ENCODE measurements around the gene LGR5.
"Not testable (repeated sequence)": the region's sequence is repeated elsewhere in the genome, so short reads cannot be mapped to it uniquely, and the experiment has no call there.

Gene LGR5

GRCh38 chr12:71548893-71549292 lies 109.3 kb downstream of the LGR5 start:
- peak in 1 of 2 experiments; percentile 13 for DNase-seq (ENCODE audit: low read depth in 1 of 2, low spot score in 1 of 2)
- TF ChIP-seq JUND (IDR thresholded peaks at IDR 0.05; ENCODE audit: low read depth): no peak
- in situ Hi-C loops (cut with HindIII; ENCODE audit: low pct_unique_long_range_greater_than_20kb, low sequenced_read_pairs): no loop called here

GRCh38 chr12:71551529-71551928 lies 111.9 kb downstream of the LGR5 start:
- peak; percentile 24 to 51 for DNase-seq (ENCODE audit: low read depth in 1 of 2, low spot score in 1 of 2)
- no peak for TF ChIP-seq JUND (IDR thresholded peaks at IDR 0.05; ENCODE audit: low read depth)
- in situ Hi-C loops (cut with HindIII; ENCODE audit: low pct_unique_long_range_greater_than_20kb, low sequenced_read_pairs): no loop called here

- in situ Hi-C loops (cut with HindIII; ENCODE audit: low pct_unique_long_range_greater_than_20kb, low sequenced_read_pairs): no loop called here
- DNase-seq (ENCODE audit: low read depth in 1 of 2, low spot score in 1 of 2): no peak
- no peak for TF ChIP-seq JUND (IDR thresholded peaks at IDR 0.05; ENCODE audit: low read depth)
Observed at GRCh38 chr12:71552728-71553501, 113.3 kb downstream of the LGR5 start.

GRCh38 chr12:71555191-71555590 lies 115.6 kb downstream of the LGR5 start:
- TF ChIP-seq JUND (IDR thresholded peaks at IDR 0.05; ENCODE audit: low read depth): no peak
- in situ Hi-C loops (cut with HindIII; ENCODE audit: low pct_unique_long_range_greater_than_20kb, low sequenced_read_pairs): no loop called here
- DNase-seq (ENCODE audit: low read depth in 1 of 2, low spot score in 1 of 2): no peak

- DNase-seq (ENCODE audit: low read depth in 1 of 2, low spot score in 1 of 2); in situ Hi-C loops (cut with HindIII; ENCODE audit: low pct_unique_long_range_greater_than_20kb, low sequenced_read_pairs): not testable (repeated sequence)
Observed at GRCh38 chr12:71555789-71556188, 116.2 kb downstream of the LGR5 start.

- no peak for TF ChIP-seq JUND (IDR thresholded peaks at IDR 0.05; ENCODE audit: low read depth)
- no peak for DNase-seq (ENCODE audit: low read depth in 1 of 2, low spot score in 1 of 2)
- in situ Hi-C loops (cut with HindIII; ENCODE audit: low pct_unique_long_range_greater_than_20kb, low sequenced_read_pairs): no loop called here
Observed at GRCh38 chr12:71556448-71556847, 116.8 kb downstream of the LGR5 start.

GRCh38 chr12:71556875-71557274 lies 117.3 kb downstream of the LGR5 start:
- TF ChIP-seq JUND (IDR thresholded peaks at IDR 0.05; ENCODE audit: low read depth): no peak
- in situ Hi-C loops (cut with HindIII; ENCODE audit: low pct_unique_long_range_greater_than_20kb, low sequenced_read_pairs): no loop called here
- DNase-seq (ENCODE audit: low read depth in 1 of 2, low spot score in 1 of 2): no peak

GRCh38 chr12:71558445-71558844 lies 118.8 kb downstream of the LGR5 start:
- in situ Hi-C loops (cut with HindIII; ENCODE audit: low pct_unique_long_range_greater_than_20kb, low sequenced_read_pairs): no loop called here
- no peak for DNase-seq (ENCODE audit: low read depth in 1 of 2, low spot score in 1 of 2)
- no peak for TF ChIP-seq JUND (IDR thresholded peaks at IDR 0.05; ENCODE audit: low read depth)

- DNase-seq (ENCODE audit: low read depth in 1 of 2, low spot score in 1 of 2): no peak
- in situ Hi-C loops (cut with HindIII; ENCODE audit: low pct_unique_long_range_greater_than_20kb, low sequenced_read_pairs): no loop called here
- TF ChIP-seq JUND (IDR thresholded peaks at IDR 0.05; ENCODE audit: low read depth): no peak
Observed at GRCh38 chr12:71562676-71563595, 123.3 kb downstream of the LGR5 start.

- in situ Hi-C loops (cut with HindIII; ENCODE audit: low pct_unique_long_range_greater_than_20kb, low sequenced_read_pairs): no loop called here
- DNase-seq (ENCODE audit: low read depth in 1 of 2, low spot score in 1 of 2): no peak
- no peak for TF ChIP-seq JUND (IDR thresholded peaks at IDR 0.05; ENCODE audit: low read depth)
Observed at GRCh38 chr12:71565535-71565934, 125.9 kb downstream of the LGR5 start.

- TF ChIP-seq JUND (IDR thresholded peaks at IDR 0.05; ENCODE audit: low read depth): no peak
- no peak for DNase-seq (ENCODE audit: low read depth in 1 of 2, low spot score in 1 of 2)
Observed at GRCh38 chr12:71566655-71567054, 127.1 kb downstream of the LGR5 start.

GRCh38 chr12:71567537-71567936 lies 127.9 kb downstream of the LGR5 start:
- in situ Hi-C loops (cut with HindIII; ENCODE audit: low pct_unique_long_range_greater_than_20kb, low sequenced_read_pairs): no loop called here
- DNase-seq (ENCODE audit: low read depth in 1 of 2, low spot score in 1 of 2): peak in 1 of 2 experiments; percentile 37
- TF ChIP-seq JUND (IDR thresholded peaks at IDR 0.05; ENCODE audit: low read depth): no peak

More at GRCh38 chr12:71566655-71567054, 127.1 kb downstream of the LGR5 start:
- in situ Hi-C loops (cut with HindIII; ENCODE audit: low pct_unique_long_range_greater_than_20kb, low sequenced_read_pairs): no loop called here

- in situ Hi-C loops (cut with HindIII; ENCODE audit: low pct_unique_long_range_greater_than_20kb, low sequenced_read_pairs); DNase-seq (ENCODE audit: low read depth in 1 of 2, low spot score in 1 of 2): not testable (repeated sequence)
Observed at GRCh38 chr12:71569885-71570284, 130.3 kb downstream of the LGR5 start.
